HTR-8/SVneo (cell line): Measurements from ENCODE around the gene SRRD.

Source experiments
- DNase-seq: peaks from one replicate; pipeline ENCODE4 v3.0.0; 2011; ENCODE audit warnings: low spot score, mixed read lengths; ENCODE audit not compliant: insufficient read length
- FAIRE-seq: peaks from 2 replicates; lab custom pipeline; 2011; peaks lifted over from hg19 to GRCh38; lab: Jason Lieb, UNC

Gene SRRD

DNA sequence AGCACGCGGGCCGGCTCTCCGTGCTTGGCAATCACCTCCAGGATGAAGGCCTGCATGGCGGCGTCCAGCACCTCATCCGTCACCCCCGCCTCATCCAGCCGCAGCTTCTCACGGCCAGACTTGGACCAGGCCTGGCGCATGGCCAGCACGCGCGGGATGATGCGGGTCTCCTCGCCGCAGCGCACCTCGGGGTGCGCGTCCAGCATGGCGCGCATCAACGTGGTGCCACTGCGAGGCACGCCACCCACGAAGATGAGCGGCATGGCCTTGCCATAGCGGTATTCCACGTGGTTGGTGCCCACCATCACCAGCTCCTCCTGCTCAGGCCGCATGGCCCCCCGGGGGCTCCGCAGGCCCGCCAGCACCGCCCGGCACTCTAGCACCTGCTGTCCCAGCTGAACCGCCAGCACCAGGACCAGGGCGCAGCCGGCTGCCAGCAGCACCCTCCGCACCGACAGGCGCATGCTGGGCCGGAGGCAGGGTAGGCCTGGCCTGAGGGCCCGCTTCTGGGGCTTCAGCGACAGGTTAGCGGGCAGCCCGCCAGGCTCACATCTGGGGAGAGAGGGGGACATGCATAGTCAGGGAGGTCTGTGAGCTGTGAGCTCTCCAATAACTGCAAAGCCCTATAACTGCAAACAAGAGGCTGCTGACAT is 57.6 kb downstream of the SRRD start:
- no peak for DNase-seq
- FAIRE-seq = no peak

DNA sequence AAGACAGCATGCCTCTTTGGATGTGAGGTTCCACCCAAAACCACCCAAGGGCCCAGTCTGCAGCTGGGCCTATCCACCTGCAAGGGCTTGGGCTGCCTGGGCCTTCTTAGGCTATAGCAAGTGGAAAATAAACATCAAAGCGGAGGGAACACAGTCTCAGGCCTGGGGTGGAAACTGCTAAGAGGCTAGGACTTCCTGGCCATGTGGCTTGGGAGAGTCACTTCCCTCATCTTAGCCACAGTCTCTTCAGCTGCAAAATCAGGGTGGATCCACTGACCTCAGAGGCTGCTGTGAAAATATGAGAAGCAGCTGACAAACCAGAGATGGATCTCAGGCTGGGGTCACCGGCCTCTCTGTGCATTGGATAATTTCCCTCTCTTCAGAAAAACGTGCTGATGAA is 59.2 kb downstream of the SRRD start:
- FAIRE-seq = no peak
- DNase-seq = no peak
